Mesodermal cell (in vitro differentiated cells): Measurements from ENCODE around the gene KRTAP16-1. TPM values are rescaled to one million over a fixed set of nuclear protein-coding genes. Genes with fewer than 3 reads are reported as not detected.
"Not testable (repeated sequence)": the region's sequence is repeated elsewhere in the genome, so short reads cannot be mapped to it uniquely, and the experiment has no call there.

ENCODE experiments used
- H3K27ac ChIP-seq: 2 replicates; pipeline ENCODE4 v1.7.0; 2013; ENCODE audit warnings: mild to moderate bottlenecking, low read depth, low read length, moderate library complexity; ENCODE audit not compliant: severe bottlenecking
- H3K36me3 ChIP-seq: 2 replicates; pipeline ENCODE4 v1.7.1; 2013; ENCODE audit warnings: mild to moderate bottlenecking, low read length, moderate library complexity; ENCODE audit not compliant: control insufficient read depth, insufficient read depth
- H3K4me1 ChIP-seq: one replicate; pipeline ENCODE4 v1.7.1; 2013; ENCODE audit warnings: mild to moderate bottlenecking, low read length; ENCODE audit not compliant: insufficient read depth, control insufficient read depth, poor library complexity, severe bottlenecking
- H3K4me3 ChIP-seq: 2 replicates; pipeline ENCODE4 v1.7.0; 2013; ENCODE audit warnings: low read length, control low read depth, mild to moderate bottlenecking; ENCODE audit not compliant: insufficient read depth, poor library complexity, severe bottlenecking; ENCODE audit errors: extremely low read depth
- H3K9me3 ChIP-seq: 2 replicates; pipeline ENCODE4 v1.7.1; 2013; ENCODE audit warnings: mild to moderate bottlenecking, low read length, moderate library complexity; ENCODE audit not compliant: control insufficient read depth
- WGBS, 2 experiments: methylation state at CpG; one replicate each; pipeline ENCODE4 v1.1.5; 2013; ENCODE audit warnings: missing lambda C conversion rate in 2 of 2; ENCODE audit not compliant: insufficient coverage in 2 of 2; 5-methylcytosine and 5-hydroxymethylcytosine counted together
- polyA plus RNA-seq, 2 experiments: library from polyadenylated mRNA; stranded (reverse); fragments of 50-300 nt; gene quantifications; one replicate each; pipeline ENCODE4 v1.2.3, GENCODE V29; 2013

KRTAP16-1 gene, protein sequence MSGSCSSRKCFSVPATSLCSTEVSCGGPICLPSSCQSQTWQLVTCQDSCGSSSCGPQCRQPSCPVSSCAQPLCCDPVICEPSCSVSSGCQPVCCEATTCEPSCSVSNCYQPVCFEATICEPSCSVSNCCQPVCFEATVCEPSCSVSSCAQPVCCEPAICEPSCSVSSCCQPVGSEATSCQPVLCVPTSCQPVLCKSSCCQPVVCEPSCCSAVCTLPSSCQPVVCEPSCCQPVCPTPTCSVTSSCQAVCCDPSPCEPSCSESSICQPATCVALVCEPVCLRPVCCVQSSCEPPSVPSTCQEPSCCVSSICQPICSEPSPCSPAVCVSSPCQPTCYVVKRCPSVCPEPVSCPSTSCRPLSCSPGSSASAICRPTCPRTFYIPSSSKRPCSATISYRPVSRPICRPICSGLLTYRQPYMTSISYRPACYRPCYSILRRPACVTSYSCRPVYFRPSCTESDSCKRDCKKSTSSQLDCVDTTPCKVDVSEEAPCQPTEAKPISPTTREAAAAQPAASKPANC
- not detected for polyA plus RNA-seq (2013, experiment 1 of 2)
- not detected for polyA plus RNA-seq (2013, experiment 2 of 2)

DNA sequence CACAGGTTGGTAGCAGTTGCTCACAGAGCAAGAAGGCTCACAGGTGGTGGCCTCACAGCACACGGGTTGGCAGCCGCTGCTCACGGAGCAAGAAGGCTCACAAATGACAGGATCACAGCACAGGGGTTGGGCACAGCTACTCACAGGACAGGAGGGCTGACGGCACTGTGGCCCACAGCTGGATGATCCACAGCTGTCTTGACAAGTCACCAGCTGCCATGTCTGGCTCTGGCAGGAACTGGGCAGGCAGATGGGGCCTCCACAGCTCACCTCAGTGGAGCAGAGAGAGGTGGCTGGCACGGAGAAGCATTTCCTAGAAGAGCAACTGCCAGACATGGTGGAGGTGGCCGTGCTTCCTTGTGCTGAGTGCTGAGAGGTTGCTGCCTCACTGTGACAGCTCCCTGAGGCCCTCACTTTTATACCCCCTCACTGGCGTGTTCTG is at the start of gene KRTAP16-1:
Gene KRTAP16-1 (minus strand): TSS at position 392 of the 442 bp plus-strand sequence. CDS start 56 bp downstream, at position 336.
- H3K4me1 ChIP-seq, result no peaks in the 10 kb centered on the region
- no peaks in the 10 kb centered on the region for H3K36me3 ChIP-seq
- no peaks in the 10 kb centered on the region for H3K9me3 ChIP-seq
- WGBS, 2 experiments, result 87 to 88% methylated on average over 6 to 7 of the region's 7 CpGs
- no peak within 1 kb of the TSS for H3K4me3 ChIP-seq
- H3K27ac ChIP-seq, result no peak within 1 kb of the TSS

DNA sequence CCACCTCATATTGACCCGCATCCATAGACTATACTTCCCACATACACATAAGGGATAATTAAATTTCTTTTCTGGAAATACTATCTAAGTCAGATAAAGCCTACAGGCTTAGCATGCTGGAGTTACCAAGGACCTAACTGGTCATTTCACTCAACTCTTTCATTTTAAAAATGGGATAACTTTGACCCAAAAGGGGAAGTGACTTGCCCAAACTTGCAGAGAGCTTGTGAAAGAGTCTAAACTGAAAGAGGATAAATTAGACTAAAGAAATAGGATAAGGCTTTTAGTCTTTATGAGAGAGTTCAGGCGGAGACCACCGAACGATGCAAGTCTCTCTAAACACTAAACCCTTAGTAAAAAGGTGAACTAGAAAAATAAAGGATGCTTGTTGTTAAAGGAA is 45.4 kb upstream of the KRTAP16-1 start:
- no peak overlapping the region for H3K4me3 ChIP-seq
- no peaks in the 10 kb centered on the region for H3K36me3 ChIP-seq
- H3K4me1 ChIP-seq, result no peaks in the 10 kb centered on the region
- H3K9me3 ChIP-seq, result no peaks in the 10 kb centered on the region
- no peak overlapping the region for H3K27ac ChIP-seq
- WGBS, 2 experiments, result 100% methylated on average over 1 of the region's 4 CpGs; no CpG with 5 or more reads in 1 of the 2 experiments

DNA sequence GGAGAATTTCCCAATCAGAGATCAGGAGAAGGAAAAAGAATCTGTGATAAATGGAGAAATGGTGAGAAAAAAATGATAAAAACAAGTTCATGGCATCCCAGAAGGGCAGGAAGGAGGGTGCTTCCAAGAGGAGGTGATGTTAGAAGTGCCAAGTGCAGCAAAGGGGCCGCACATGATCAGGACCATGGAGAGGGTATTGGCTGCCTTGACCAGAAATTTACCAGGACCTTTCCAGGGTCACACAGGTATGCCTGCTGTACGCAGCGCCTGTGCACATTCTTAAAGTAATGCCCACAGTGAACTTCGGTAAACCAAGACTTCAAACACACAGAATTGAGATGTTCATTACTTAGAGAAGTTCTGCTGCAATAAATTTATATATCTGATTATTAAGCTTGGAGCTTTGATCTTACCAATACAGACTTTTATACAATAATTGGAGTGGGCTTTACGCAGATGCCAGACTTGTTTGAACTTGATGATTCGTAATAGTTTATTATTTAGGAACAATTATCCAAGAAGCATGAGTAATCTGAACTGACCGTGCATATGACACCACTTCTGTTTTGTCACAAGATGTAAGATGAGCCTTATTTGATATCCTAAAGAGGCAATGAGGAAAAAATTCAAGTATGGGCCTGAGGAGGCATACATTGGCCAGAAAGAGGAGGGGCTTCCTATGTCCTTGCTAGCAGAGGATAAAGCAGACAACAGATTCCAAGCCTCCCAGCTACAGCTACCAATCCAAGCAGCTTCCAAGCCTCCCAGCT is 43.7 kb upstream of the KRTAP16-1 start:
- Histone ChIP-seq H3K4me1 (no peaks in the 10 kb centered on the region), H3K36me3 (no peaks in the 10 kb centered on the region), H3K9me3 (no peaks in the 10 kb centered on the region), H3K4me3 (no peak overlapping the region), H3K27ac (no peak overlapping the region)
- WGBS, 2 experiments, result 73 to 85% methylated on average over 4 of the region's 7 CpGs

DNA sequence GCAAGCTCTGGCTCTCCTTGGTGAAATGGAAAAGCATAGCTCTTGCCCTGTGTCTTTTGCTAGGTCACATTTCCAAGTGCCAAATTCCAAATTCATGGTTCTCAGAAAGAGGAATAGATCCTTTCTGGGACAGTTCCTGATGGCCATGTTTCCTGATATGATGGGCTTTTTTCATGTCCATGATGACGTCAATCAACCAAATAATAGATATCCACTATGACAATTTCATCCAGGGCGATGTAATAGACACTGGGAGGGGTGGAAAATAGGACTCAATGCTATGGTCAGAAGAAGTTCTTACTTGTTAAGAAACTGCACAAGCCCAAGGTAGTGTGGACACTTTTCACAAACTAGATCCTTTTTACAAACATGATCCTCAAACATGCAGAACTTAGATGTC is 42.1 kb upstream of the KRTAP16-1 start:
- no CpG with 5 or more reads among the region's 2 CpGs for WGBS, 2 experiments
- Histone ChIP-seq H3K36me3 (no peaks in the 10 kb centered on the region), H3K4me1 (no peaks in the 10 kb centered on the region), H3K27ac (no peak overlapping the region), H3K9me3 (no peaks in the 10 kb centered on the region), H3K4me3 (no peak overlapping the region)

DNA sequence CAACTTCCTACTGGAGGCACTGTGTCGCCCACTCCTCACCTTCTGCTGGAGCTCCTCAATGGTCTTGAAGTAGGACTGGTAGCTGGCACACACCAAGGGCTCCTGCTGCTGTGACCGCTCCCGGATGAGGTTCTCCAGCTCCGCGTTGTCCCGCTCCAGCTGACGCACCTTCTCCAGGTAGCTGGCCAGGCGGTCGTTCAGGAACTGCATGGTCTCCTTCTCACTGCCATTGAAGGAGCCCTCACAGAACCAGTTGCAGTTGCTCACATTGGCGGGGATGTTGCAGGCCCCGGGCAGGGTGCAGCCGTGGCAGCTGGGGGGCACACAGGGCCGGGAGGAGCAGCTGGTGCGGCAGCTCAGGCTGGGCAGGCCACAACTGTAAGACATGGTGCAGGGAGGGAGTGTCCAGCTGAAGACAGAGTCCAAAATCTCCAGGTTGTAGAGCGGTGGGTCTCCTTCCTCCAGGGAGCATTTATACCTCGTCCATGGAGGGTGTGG is 41.3 kb upstream of the KRTAP16-1 start, which contains the start of gene KRT33A:
Gene KRT33A (minus strand): TSS at position 448 of the 498 bp plus-strand sequence. CDS start 61 bp downstream, at position 387.
- not testable (repeated sequence) for H3K4me3 ChIP-seq, H3K27ac ChIP-seq, H3K4me1 ChIP-seq, H3K36me3 ChIP-seq, H3K9me3 ChIP-seq
- 80 to 92% methylated on average over 7 to 14 of the region's 16 CpGs for WGBS, 2 experiments

DNA sequence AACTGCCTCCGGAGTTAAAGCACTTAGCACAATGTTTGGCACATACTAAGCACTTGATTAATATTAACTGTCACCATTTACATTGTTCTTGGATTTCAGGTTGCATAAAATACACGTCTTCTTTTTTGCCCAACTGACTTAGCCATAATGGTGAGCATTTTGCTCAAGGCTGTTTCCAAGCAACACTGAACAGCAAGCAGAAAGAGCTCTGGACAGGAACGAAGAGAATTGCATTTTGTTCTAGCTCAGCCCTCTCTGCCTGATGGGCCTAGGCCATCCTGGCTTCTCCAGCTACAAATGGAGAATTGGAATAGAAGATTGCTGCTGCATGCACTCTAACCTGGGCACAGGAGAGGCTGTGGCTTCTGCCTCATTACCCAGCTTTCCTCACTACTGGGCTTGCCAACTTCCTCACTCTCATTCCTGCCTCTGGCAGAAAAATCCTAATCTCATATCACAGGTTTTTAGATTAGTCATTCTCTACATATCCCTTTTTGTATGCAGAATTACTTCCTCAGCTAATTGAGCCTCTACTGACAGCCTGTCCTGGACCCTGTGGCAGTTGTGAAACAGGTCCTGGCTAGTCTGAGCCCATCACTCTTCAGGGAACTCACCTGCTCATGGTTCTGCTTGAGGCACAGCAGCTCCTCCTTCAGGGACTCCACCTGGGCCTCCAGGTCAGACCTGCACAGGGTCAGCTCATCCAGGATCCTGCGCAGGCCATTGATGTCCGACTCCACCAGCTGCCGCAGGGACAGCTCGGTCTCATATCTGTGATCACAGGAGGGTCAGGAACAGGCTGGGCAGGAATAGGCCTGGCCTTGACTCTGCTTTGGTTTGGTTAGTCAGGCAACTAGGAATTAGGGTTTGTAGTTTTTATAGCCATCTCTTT is 39.0 kb upstream of the KRTAP16-1 start:
- no peak overlapping the region for H3K27ac ChIP-seq
- 88 to 92% methylated on average over 7 of the region's 7 CpGs for WGBS, 2 experiments
- H3K4me1 ChIP-seq, result no peaks in the 10 kb centered on the region
- H3K4me3 ChIP-seq, result no peak overlapping the region
- no peaks in the 10 kb centered on the region for H3K36me3 ChIP-seq
- peaks cover 3% of the 10 kb centered on the region for H3K9me3 ChIP-seq

DNA sequence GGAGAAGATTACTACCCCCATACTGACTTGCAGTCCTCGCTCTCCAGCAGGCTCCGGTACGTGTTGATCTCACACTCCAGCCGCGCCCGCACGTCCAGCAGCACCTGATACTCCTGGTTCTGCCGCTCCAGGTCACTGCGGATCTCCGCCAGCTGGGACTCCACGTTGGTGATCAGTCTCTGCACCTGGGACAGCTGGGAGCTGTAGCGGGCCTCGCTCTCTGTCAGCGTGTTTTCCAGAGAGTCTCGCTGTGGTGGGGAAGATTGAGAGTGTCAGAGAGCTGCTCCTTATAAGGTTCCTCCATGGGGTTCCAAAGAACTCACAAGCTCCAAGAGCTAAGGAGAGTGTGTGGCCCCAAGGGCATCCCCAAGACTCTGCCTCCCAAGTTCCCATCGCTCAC is 37.3 kb upstream of the KRTAP16-1 start:
- H3K36me3 ChIP-seq, H3K4me3 ChIP-seq, H3K4me1 ChIP-seq, H3K27ac ChIP-seq: not testable (repeated sequence)
- H3K9me3 ChIP-seq, result peaks cover 12% of the 10 kb centered on the region
- 93 to 98% methylated on average over 7 to 13 of the region's 16 CpGs for WGBS, 2 experiments

DNA sequence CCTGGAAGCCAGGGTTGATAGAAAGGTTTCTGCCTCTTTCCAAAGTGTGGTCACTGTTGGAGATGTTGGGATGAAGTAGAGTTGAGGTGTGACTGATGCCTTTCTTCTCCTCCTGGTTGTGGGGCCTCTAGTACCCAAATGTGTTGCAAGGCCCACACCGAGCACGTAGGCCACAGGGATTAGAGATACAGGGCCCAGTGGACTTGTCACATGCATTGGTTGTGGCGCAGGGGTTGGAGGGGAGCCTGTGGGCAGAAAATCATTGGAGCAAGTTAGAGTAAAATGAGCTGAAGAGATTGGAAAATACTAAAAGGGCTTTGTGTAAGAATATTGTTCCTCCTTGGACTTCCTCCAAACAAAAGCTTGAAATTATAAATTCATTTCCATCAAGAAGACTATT is 36.9 kb upstream of the KRTAP16-1 start:
- H3K27ac ChIP-seq, result no peak overlapping the region
- no peak overlapping the region for H3K4me3 ChIP-seq
- 95 to 96% methylated on average over 3 of the region's 3 CpGs for WGBS, 2 experiments
- H3K4me1 ChIP-seq, result no peaks in the 10 kb centered on the region
- H3K36me3 ChIP-seq, result no peaks in the 10 kb centered on the region
- peaks cover 17% of the 10 kb centered on the region for H3K9me3 ChIP-seq

DNA sequence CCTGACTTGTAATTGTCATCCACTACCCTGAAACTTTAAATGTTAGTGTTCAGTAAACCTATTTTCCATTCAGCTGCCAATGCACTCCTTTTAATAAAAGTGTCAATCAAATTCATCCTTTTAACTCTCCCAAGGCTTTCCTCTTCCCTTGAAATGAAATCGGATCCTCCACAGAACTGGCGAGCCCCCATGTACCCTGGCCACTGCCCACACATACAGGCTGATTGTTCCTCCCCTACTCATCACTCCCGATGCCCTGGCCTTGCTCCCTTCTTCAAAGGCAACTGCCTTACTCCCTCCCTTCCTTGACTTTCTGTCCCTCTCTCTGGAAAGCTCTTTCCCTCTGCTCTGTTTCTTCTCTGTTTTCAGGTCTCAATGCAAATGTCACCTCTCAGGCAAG is 33.9 kb upstream of the KRTAP16-1 start:
- 82 to 97% methylated on average over 3 of the region's 3 CpGs for WGBS, 2 experiments
- H3K4me3 ChIP-seq, result no peak overlapping the region

More for the DNA sequence above, 33.9 kb upstream of the KRTAP16-1 start:
- H3K36me3 ChIP-seq, result no peaks in the 10 kb centered on the region
- H3K9me3 ChIP-seq, result peaks cover 18% of the 10 kb centered on the region
- H3K27ac ChIP-seq, result no peak overlapping the region
- H3K4me1 ChIP-seq, result no peaks in the 10 kb centered on the region
